ENCODE data around the gene NIPSNAP3A. TPM values are rescaled to one million over a fixed set of nuclear protein-coding genes. Genes with fewer than 3 reads are reported as not detected.
"Not testable (repeated sequence)": the region's sequence is repeated elsewhere in the genome, so short reads cannot be mapped to it uniquely, and the experiment has no call there.

NIPSNAP3A gene
- total RNA-seq, 4 donors from 2014 or later = 21.9 to 42.0 (median 24.4) TPM

- no peak overlapping the region for H3K4me3 ChIP-seq
Measured at GRCh38 chr9:104765138-104765537, 17.7 kb downstream of the NIPSNAP3A start.

GRCh38 chr9:104766025-104766424 is 18.5 kb downstream of the NIPSNAP3A start:
- WGBS, 2 donors (ENCODE audit: low coverage in 1 of 2) = 92 to 96% methylated on average over 7 of the region's 7 CpGs
- Histone ChIP-seq H3K4me1 (peaks cover 0 to 15% (median 0%) of the 10 kb centered on the region in 3 donors), H3K27me3 (no peaks in the 10 kb centered on the region), H3K27ac (no peak overlapping the region), H3K36me3 (no peaks in the 10 kb centered on the region), H3K4me3 (no peak overlapping the region), H3K9me3 (no peaks in the 10 kb centered on the region)
- TF ChIP-seq POLR2AphosphoS5 (IDR thresholded peaks at IDR 0.05) = no peak
- no peak for TF ChIP-seq POLR2A (IDR thresholded peaks at IDR 0.05)
- TF ChIP-seq EP300 (IDR thresholded peaks at IDR 0.05) = no peak
- TF ChIP-seq CTCF (IDR thresholded peaks at IDR 0.05) = no peak
- no peak for ATAC-seq

More at GRCh38 chr9:104765138-104765537, 17.7 kb downstream of the NIPSNAP3A start:
- Histone ChIP-seq H3K27ac (no peak overlapping the region), H3K9me3 (no peaks in the 10 kb centered on the region), H3K4me1 (peaks cover 0 to 15% (median 0%) of the 10 kb centered on the region in 3 donors), H3K27me3 (no peaks in the 10 kb centered on the region), H3K36me3 (peaks cover 0 to 5% of the 10 kb centered on the region in 2 donors)
- no peak for ATAC-seq
- WGBS, 2 donors (ENCODE audit: low coverage in 1 of 2) = 68 to 70% methylated on average over 3 to 5 of the region's 5 CpGs
- TF ChIP-seq POLR2A (IDR thresholded peaks at IDR 0.05) = no peak
- TF ChIP-seq POLR2AphosphoS5 (IDR thresholded peaks at IDR 0.05) = no peak
- no peak for TF ChIP-seq EP300 (IDR thresholded peaks at IDR 0.05)
- TF ChIP-seq CTCF (IDR thresholded peaks at IDR 0.05) = no peak

GRCh38 chr9:104767507-104767906 is 20.0 kb downstream of the NIPSNAP3A start:
- Histone ChIP-seq H3K4me1 (peaks cover 0 to 15% (median 0%) of the 10 kb centered on the region in 3 donors), H3K4me3 (no peak overlapping the region), H3K27ac (no peak overlapping the region), H3K27me3 (no peaks in the 10 kb centered on the region), H3K9me3 (no peaks in the 10 kb centered on the region), H3K36me3 (peaks cover 0 to 5% of the 10 kb centered on the region in 2 donors)
- no peak for ATAC-seq
- 94 to 96% methylated on average over 3 of the region's 3 CpGs for WGBS, 2 donors (ENCODE audit: low coverage in 1 of 2)
- TF ChIP-seq CTCF (IDR thresholded peaks at IDR 0.05) (no peak), POLR2AphosphoS5 (IDR thresholded peaks at IDR 0.05) (no peak), POLR2A (IDR thresholded peaks at IDR 0.05) (no peak)

GRCh38 chr9:104769029-104769428 is 21.5 kb downstream of the NIPSNAP3A start:
- not testable (repeated sequence) for H3K4me3 ChIP-seq, H3K9me3 ChIP-seq, H3K27me3 ChIP-seq, H3K36me3 ChIP-seq, H3K27ac ChIP-seq, ATAC-seq
- 97 to 100% methylated on average over 3 to 9 of the region's 12 CpGs for WGBS, 2 donors (ENCODE audit: low coverage in 1 of 2)
- peaks cover 0 to 12% (median 0%) of the 10 kb centered on the region in 3 donors for H3K4me1 ChIP-seq

GRCh38 chr9:104769655-104770054 is 22.2 kb downstream of the NIPSNAP3A start:
- 72 to 76% methylated on average over 2 of the region's 2 CpGs for WGBS, 2 donors (ENCODE audit: low coverage in 1 of 2)
- H3K27me3 ChIP-seq = no peaks in the 10 kb centered on the region
- no peak overlapping the region for H3K4me3 ChIP-seq
- no peak for TF ChIP-seq POLR2AphosphoS5 (IDR thresholded peaks at IDR 0.05)
- no peak for TF ChIP-seq CTCF (IDR thresholded peaks at IDR 0.05)
- TF ChIP-seq POLR2A (IDR thresholded peaks at IDR 0.05) = no peak
- TF ChIP-seq EP300 (IDR thresholded peaks at IDR 0.05) = no peak
- no peak overlapping the region for H3K27ac ChIP-seq
- no peaks in the 10 kb centered on the region for H3K9me3 ChIP-seq
- ATAC-seq = no peak
- H3K36me3 ChIP-seq = peaks cover 0 to 5% of the 10 kb centered on the region in 2 donors
- H3K4me1 ChIP-seq = peaks cover 0 to 7% (median 0%) of the 10 kb centered on the region in 3 donors

Data from gastroesophageal sphincter (tissue), 4 donors.